K562 (cell line): Measurements from ENCODE around the gene CSF3. TPM values are rescaled to one million over a fixed set of nuclear protein-coding genes. Genes with fewer than 3 reads are reported as not detected.

Source experiments
- BRD4 ChIP-seq: fragments of 200-600 bp; sonication (generic); IDR thresholded peaks from 2 replicates; pipeline ENCODE4 v1.6.1; 2017; ENCODE audit warnings: inconsistent platforms
- CXXC5 ChIP-seq: fragments of 250-450 bp; sonication (Bioruptor Pico); IDR thresholded peaks from 2 replicates; pipeline ENCODE4 v1.8.0; 2022; ENCODE audit warnings: inconsistent platforms, mild to moderate bottlenecking, moderate library complexity
- ETV1 ChIP-seq: fragments of 450-650 bp; conservative IDR thresholded peaks from 2 replicates; pipeline ENCODE4 v1.6.1; 2016; ENCODE audit warnings: missing genetic modification characterization, control low read depth, low read depth, missing compliant biosample characterization
- FOXA3 ChIP-seq, 2 experiments: fragments of 450-650 bp in 1 of 2; sonication (generic) in 1 of 2; formaldehyde crosslinking; IDR thresholded peaks in 1 of 2; conservative IDR thresholded peaks in 1 of 2; 2 replicates each; pipeline versions ENCODE4 v1.4.0 to v1.8.0; 2020 to 2022; ENCODE audit warnings: mild to moderate bottlenecking in 2 of 2, missing genetic modification reagents in 1 of 2
- GTF2A2 ChIP-seq: IDR thresholded peaks from 2 replicates; pipeline ENCODE4 v1.6.1; 2016; ENCODE audit warnings: mild to moderate bottlenecking, missing genetic modification characterization, missing compliant biosample characterization
- HMG20A ChIP-seq: fragments of 450-650 bp; formaldehyde crosslinking; conservative IDR thresholded peaks from 2 replicates; pipeline ENCODE4 v1.4.0; 2020; ENCODE audit warnings: mild to moderate bottlenecking, mixed read lengths
- HNRNPL ChIP-seq: fragments of 200-400 bp; formaldehyde crosslinking; IDR thresholded peaks from 2 replicates; pipeline ENCODE4 v1.6.1; 2017; ENCODE audit warnings: low read depth, mild to moderate bottlenecking, low read length
- KDM1A ChIP-seq, 2 experiments: fragments of 450-650 bp; IDR thresholded peaks; 2 replicates each; pipeline ENCODE4 v1.6.1; 2016; ENCODE audit warnings: mild to moderate bottlenecking in 2 of 2
- PRDM10 ChIP-seq: fragments of 450-650 bp; IDR thresholded peaks from 2 replicates; pipeline ENCODE4 v1.6.1; 2018; ENCODE audit not compliant: partially characterized antibody
- SMAD3 ChIP-seq: fragments of 450-650 bp; formaldehyde crosslinking; conservative IDR thresholded peaks from 2 replicates; pipeline ENCODE4 v1.4.0; 2020; ENCODE audit warnings: mild to moderate bottlenecking
- SMARCE1 ChIP-seq: fragments of 450-650 bp; IDR thresholded peaks from 2 replicates; pipeline ENCODE4 v1.7.1; 2016; ENCODE audit warnings: mild to moderate bottlenecking
- SP2 ChIP-seq: IDR thresholded peaks from 2 replicates; pipeline ENCODE4 v1.6.1; 2011; ENCODE audit warnings: mild to moderate bottlenecking, low read depth, low read length, moderate library complexity; ENCODE audit not compliant: poor library complexity, severe bottlenecking; ENCODE audit errors: extremely low read depth
- VEZF1 ChIP-seq: fragments of 200-800 bp; sonication (Bioruptor generic); IDR thresholded peaks from 2 replicates; pipeline ENCODE4 v1.6.1; 2017; ENCODE audit warnings: missing genetic modification characterization, missing compliant biosample characterization
- ZBTB2 ChIP-seq: fragments of 450-650 bp; IDR thresholded peaks from 2 replicates; pipeline ENCODE4 v1.6.1; 2016; ENCODE audit warnings: antibody characterized with exemption
- ZBTB49 ChIP-seq: sonication (generic); formaldehyde crosslinking; IDR thresholded peaks from 2 replicates; pipeline ENCODE4 v1.8.0; 2022; ENCODE audit warnings: missing genetic modification reagents, mild to moderate bottlenecking, borderline replicate concordance
- ZNF3 ChIP-seq: fragments of 250-450 bp; sonication (Bioruptor Pico); IDR thresholded peaks from 2 replicates; pipeline ENCODE4 v1.5.0; 2021; ENCODE audit warnings: mild to moderate bottlenecking, moderate library complexity
- ZNF76 ChIP-seq: fragments of 250-450 bp; sonication (Bioruptor Pico); IDR thresholded peaks from 2 replicates; pipeline ENCODE4 v1.4.0; 2020; ENCODE audit warnings: mild to moderate bottlenecking, moderate library complexity, borderline replicate concordance
- polyA plus RNA-seq, 8 experiments: library from polyadenylated mRNA; depleted of rRNA in 4 of 8; stranded (reverse) in 5 of 8; unstranded in 3 of 8; fragments of >200 nt; fragmentation: Nextera tagmentation in 2 of 8; fragmentation: Illumina TruSeq in 1 of 8; extraction: Ambion mirVana in 2 of 8; extraction: Trizol in 1 of 8; gene quantifications; 2 replicates each; pipeline versions ENCODE4 v1.2.1 to v1.2.3, GENCODE V29; 2011 to 2014; ENCODE audit warnings: inconsistent platforms in 1 of 8, missing spikeins in 1 of 8
- total RNA-seq, 7 experiments: library from RNA; depleted of rRNA in 6 of 7; stranded (reverse); fragments of >200 nt in 6 of 7; fragmentation: Illumina TruSeq in 2 of 7; extraction: Trizol in 2 of 7; gene quantifications; 2 replicates each; pipeline versions ENCODE4 v1.2.1 to v1.2.3, GENCODE V29; 2011 to 2021; ENCODE audit warnings: low replicate concordance in 1 of 7

The CSF3 gene
- total and polyA plus RNA-seq, 9 of the 15 experiments (the other 6 are each of a cell fraction or from before 2014, with no cell fraction given) = 0.19 TPM; not detected in 8

- TF ChIP-seq ZBTB49 (CRISPR knock-in tag) = no peak
- TF ChIP-seq HMG20A (CRISPR knock-in tag) = no peak
- TF ChIP-seq ZNF3 (CRISPR knock-in tag) = no peak
- TF ChIP-seq ZBTB2 = peak; percentile 76; the same call in 1 of the 2 replicates
- 0 out of 2 replicates have a peak, but pooled peaks have one; percentile 17 for TF ChIP-seq ETV1 (tag)
- TF ChIP-seq SMARCE1 = peak; percentile 89
- no peak for TF ChIP-seq FOXA3 (CRISPR knock-in tag; conservative IDR thresholded peaks at IDR 0.05 in 1 of 2, IDR thresholded peaks at IDR 0.05 in 1 of 2)
- TF ChIP-seq SP2 = no peak
- no peak for TF ChIP-seq BRD4
- TF ChIP-seq VEZF1 (CRISPR knock-in tag) = peak; percentile 65
- TF ChIP-seq HNRNPL = no peak
- no peak for TF ChIP-seq ZNF76
- TF ChIP-seq CXXC5 = no peak
- TF ChIP-seq PRDM10 = peak; percentile 96
- TF ChIP-seq KDM1A (IDR thresholded peaks at IDR 0.05) = no peak
- TF ChIP-seq GTF2A2 = no peak
- no peak for TF ChIP-seq SMAD3 (CRISPR knock-in tag)
Measured at GRCh38 chr17:39979893-39980350, 35.3 kb upstream of the CSF3 start (continued).
